ENCODE measurements around the gene CBFA2T3.

The CBFA2T3 gene

DNA sequence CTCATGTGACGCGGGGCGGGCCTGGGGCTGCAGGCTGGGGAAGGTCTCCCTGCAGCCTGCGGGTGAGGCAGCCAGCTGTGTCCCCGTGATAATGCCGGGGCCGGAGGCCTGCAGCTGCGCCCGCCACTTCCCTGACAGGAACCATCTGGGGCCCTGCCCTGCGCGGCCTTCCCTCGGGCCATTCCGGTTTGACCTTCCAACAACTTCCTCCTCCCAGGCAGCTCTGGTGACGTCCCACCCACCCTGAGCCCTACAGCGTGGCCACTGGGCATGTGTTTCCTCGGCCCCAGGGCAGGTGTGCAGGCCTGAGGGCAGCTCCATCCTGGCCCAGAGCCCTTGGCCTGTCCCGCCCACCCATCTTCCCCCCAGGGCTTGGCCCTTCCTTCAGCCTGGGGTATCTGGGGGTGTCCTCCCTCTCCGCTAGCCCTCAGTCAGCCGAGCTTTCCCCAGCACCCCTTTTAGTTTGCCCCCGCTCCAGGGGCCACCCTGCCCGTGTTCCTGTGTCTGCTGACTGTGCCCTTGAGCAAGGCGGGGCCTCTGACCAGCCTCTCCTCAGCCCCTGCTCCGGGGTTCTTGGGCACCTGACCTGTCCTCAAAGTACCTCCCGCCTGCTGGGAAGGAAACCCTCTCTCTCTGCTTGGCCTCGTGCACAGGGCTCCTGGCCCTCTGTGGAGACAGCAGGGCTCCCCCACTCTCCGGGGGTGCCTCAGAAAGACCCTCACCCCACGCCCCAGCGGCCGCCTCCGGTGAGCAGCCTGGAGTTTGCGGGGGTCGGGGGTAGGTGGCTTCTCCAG is at the start of gene CBFA2T3:
CBFA2T3 (minus strand) TSS at position 190 of the 794 bp plus-strand sequence. CDS start 400 bp downstream, outside the sequence.
- Mint-ChIP-seq H3K4me3 (no peak within 1 kb of the TSS), H3K4me1 (no peaks in the 10 kb centered on the region), H3K27me3 (peaks cover 71% of the 10 kb centered on the region), H3K36me3 (no peaks in the 10 kb centered on the region), H3K9me3 (no peaks in the 10 kb centered on the region), H3K27ac (no peak within 1 kb of the TSS)
- CTCF ChIA-PET, result no interaction called here
- DNase-seq, result no peak

- H3K27me3 Mint-ChIP-seq, result no peaks in the 10 kb centered on the region
- peaks cover 16% of the 10 kb centered on the region for H3K4me1 Mint-ChIP-seq
- H3K4me3 Mint-ChIP-seq, result no peak overlapping the region
- H3K27ac Mint-ChIP-seq, result peak overlapping the region; percentile 38
- H3K36me3 Mint-ChIP-seq, result peaks cover 5% of the 10 kb centered on the region
- CTCF ChIA-PET, result no interaction called here
- peak; percentile 57 for DNase-seq
- H3K9me3 Mint-ChIP-seq, result peaks cover 27% of the 10 kb centered on the region
Observed at GRCh38 chr16:89026121-89026612, 49.2 kb upstream of the CBFA2T3 start.

DNA sequence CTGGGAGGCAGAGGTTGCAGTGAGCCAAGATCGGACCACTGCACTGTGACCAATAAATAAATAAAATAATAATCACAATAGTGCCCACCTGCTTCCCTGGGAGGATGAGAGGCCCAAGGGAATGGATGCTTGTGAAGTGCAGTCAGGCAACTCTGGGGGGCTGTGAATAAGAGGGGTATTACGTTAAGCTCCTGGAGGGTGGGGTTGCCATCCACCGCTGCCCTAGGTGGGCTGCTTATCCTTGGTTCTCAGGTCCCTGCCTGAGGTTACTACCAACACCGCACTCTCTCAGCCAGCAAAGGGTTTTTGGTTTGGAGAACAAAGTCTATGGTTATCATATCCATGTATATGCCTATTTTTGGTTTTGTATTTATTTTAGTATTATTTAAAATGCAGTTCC is 48.6 kb upstream of the CBFA2T3 start:
- Mint-ChIP-seq H3K4me3 (no peak overlapping the region), H3K27me3 (no peaks in the 10 kb centered on the region), H3K36me3 (peaks cover 4% of the 10 kb centered on the region), H3K27ac (peak overlapping the region; percentile 38), H3K4me1 (peaks cover 14% of the 10 kb centered on the region), H3K9me3 (peaks cover 24% of the 10 kb centered on the region)
- CTCF ChIA-PET, result no interaction called here
- DNase-seq, result no peak

DNA sequence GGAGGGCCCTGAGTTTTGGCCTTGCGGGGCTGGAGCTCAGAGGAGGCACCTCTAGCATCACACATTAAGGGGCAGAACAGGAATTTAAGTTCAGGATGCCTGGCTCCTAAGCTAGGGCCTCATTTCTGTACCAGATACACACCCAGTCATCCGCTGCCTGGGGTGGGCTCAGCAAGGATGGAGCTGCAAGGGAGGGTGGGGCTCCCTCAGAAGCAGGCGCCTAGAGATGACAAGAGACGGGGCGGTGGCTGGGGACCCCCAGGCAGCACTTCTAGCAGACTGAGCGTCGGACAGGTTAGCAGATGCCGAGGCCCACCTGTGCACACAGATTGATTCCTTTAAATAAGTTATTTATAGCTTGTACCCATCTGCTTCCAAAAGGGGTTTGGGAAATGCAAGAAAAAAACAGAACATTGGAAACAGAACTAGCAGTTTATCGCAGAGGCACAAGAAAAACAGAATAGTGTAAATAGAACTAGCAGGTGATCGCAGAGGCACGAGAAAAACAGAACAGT is 47.6 kb upstream of the CBFA2T3 start:
- Mint-ChIP-seq H3K27me3 (no peaks in the 10 kb centered on the region), H3K36me3 (peaks cover 4% of the 10 kb centered on the region), H3K27ac (peak overlapping the region; percentile 26), H3K9me3 (peaks cover 24% of the 10 kb centered on the region), H3K4me1 (peaks cover 17% of the 10 kb centered on the region), H3K4me3 (no peak overlapping the region)
- DNase-seq, result no peak
- CTCF ChIA-PET, result no interaction called here

DNA sequence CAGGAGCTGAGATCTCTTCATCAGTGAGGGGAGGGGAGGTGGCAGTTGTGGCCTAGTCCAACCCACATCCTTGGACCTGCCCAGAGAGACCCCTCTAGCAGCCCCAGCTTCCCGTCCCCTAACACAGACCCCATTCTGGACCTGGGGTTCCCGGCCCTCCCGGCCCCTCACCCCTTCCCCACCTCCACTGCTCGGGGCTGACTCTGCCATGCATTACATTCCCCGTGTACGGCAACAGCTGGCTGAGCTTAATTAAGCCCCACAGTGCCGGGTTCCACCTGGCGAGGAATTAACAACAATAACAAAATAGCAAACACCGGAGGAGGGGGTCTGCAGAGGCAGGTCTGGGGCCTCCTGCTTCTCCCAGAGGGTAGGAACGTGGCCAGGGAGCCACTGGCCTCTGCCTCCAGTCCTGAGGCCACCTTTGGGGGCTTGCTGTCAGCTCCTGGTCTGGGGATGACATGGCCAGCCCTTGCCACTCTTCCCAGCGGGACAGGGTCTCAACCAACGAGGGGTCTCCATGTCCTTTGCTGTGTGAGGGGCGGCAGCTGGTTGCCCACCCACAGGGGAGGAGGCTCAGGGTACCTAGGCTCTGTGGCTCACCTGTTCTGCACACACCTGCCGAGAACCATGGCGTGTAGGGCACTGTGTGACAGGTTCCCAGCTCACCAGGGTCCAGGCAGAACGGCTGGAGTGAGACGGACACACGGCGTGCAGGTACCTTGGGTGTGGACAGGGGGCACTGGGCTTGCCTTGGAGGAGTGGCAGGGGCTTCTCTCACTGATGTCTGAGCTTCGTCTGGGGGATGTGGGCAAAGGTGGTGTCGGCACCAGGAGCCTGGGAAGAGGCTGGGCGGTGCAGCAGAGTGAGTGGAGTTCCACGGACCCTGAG is 46.9 kb upstream of the CBFA2T3 start:
- Mint-ChIP-seq H3K4me1 (peaks cover 17% of the 10 kb centered on the region), H3K4me3 (no peak overlapping the region), H3K27me3 (no peaks in the 10 kb centered on the region), H3K36me3 (peaks cover 4% of the 10 kb centered on the region), H3K9me3 (peaks cover 24% of the 10 kb centered on the region), H3K27ac (no peak overlapping the region)
- no peak for DNase-seq
- CTCF ChIA-PET, result no interaction called here

GRCh38 chr16:89023151-89023551 is 46.1 kb upstream of the CBFA2T3 start:
- CTCF ChIA-PET, result no interaction called here
- no peak overlapping the region for H3K27ac Mint-ChIP-seq

GRCh38 chr16:89022051-89022836 is 45.2 kb upstream of the CBFA2T3 start:
- H3K27me3 Mint-ChIP-seq, result no peaks in the 10 kb centered on the region
- no peak overlapping the region for H3K27ac Mint-ChIP-seq
- peaks cover 4% of the 10 kb centered on the region for H3K36me3 Mint-ChIP-seq
- no peak for DNase-seq
- CTCF ChIA-PET, result no interaction called here
- peaks cover 17% of the 10 kb centered on the region for H3K4me1 Mint-ChIP-seq
- no peak overlapping the region for H3K4me3 Mint-ChIP-seq
- peaks cover 19% of the 10 kb centered on the region for H3K9me3 Mint-ChIP-seq

More at GRCh38 chr16:89023151-89023551, 46.1 kb upstream of the CBFA2T3 start:
- no peaks in the 10 kb centered on the region for H3K27me3 Mint-ChIP-seq
- DNase-seq, result no peak
- peaks cover 4% of the 10 kb centered on the region for H3K36me3 Mint-ChIP-seq
- H3K4me1 Mint-ChIP-seq, result peaks cover 17% of the 10 kb centered on the region
- no peak overlapping the region for H3K4me3 Mint-ChIP-seq
- H3K9me3 Mint-ChIP-seq, result peaks cover 24% of the 10 kb centered on the region

DNA sequence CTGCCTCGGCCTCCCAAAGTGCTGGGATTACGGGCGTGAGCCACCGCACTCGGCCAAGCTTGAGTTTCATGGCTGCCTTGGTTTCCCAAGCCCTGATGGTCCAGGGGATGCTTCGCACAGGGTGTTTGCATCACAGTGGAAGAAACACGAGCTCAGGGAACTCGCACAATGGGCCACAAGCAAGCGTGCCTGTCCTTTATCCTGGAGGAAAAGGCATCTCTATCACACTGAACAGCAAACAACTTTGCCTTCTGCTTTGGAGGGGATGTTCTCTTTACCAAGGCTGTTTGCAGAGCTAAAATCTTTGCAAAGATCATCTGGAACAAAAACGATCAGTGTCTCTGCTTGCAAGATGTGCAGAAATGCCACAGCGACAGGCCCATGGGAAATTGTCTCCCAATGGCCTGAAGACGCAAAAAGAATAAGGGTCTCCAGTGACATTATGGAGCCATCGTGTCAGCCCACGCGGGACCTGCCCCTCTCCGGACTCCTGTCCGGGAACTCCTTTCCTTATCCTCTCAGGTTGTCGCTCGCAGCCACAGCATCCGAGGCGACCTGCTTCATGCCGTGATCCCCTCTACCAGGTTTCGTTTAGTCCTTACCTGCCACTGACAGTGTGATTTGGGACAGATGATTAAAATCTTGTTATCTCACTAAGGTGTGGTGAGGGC is 44.1 kb upstream of the CBFA2T3 start:
- Mint-ChIP-seq H3K4me1 (peaks cover 8% of the 10 kb centered on the region), H3K36me3 (peaks cover 2% of the 10 kb centered on the region), H3K4me3 (no peak overlapping the region), H3K27ac (no peak overlapping the region), H3K9me3 (peaks cover 15% of the 10 kb centered on the region), H3K27me3 (no peaks in the 10 kb centered on the region)
- no peak for DNase-seq
- CTCF ChIA-PET, result no interaction called here

DNA sequence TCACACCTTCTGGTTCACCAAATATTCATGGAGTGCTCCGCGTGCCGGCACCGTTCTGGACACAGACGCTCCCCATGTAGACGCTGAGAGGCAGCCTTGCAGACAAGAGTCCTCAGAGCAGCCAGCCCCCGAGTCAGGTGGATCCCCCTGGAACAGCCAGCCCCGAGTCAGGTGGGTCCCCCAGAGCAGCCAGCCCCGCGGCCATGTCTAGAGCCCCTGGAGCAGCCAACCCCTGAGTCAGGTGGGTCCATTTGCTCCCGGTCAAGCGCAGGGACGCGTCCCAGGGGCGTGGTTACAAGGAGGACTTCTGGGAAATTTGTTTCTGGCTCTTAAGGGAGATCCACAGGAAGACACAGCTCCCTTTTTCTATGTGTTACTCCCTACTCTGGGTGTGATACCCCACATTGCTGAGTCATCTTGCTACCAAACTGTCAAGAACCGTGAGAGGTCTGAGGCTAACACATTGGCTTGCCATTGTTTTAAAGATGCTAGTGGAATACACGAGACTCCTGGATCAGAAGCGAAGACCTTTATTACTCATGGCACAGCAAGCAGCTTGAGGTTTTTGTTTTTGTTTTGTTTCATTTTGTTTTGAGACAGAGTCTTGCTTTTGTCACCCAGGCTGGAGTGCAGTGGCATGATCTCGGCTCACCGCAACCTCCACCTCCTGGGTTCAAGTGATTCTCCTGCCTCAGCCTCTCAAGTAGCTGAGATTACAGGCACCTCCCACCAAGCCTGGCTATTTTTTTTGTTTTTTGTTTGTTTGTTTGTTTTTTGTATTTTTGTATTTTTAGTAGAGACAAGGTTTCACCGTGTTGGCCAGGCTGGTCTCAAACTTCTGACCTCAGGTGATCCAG is 43.3 kb upstream of the CBFA2T3 start:
- H3K9me3 Mint-ChIP-seq, result peaks cover 15% of the 10 kb centered on the region
- H3K4me1 Mint-ChIP-seq, result peaks cover 3% of the 10 kb centered on the region
- no peak overlapping the region for H3K4me3 Mint-ChIP-seq
- no peaks in the 10 kb centered on the region for H3K27me3 Mint-ChIP-seq
- DNase-seq, result no peak
- H3K27ac Mint-ChIP-seq, result no peak overlapping the region
- CTCF ChIA-PET, result no interaction called here
- peaks cover 2% of the 10 kb centered on the region for H3K36me3 Mint-ChIP-seq

DNA sequence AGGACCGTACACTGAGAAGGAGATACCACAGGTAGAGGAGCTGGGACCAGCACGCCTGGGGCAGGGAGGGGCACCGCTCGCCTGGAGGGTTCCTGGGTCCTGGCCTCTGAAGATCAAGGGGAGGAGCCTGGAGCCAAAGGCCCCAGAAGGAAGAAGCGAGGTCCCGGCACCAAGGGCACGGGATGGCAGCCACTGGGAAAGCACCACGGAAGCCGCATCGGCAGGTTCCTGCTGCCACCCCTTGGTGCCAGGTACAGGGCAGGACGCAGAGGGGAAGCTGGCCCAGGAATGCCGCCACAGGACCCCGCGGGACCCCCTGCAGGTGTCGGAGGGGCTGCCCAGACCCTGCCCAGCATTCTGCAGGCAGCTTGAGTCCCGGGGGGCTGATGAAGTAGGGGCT is 42.5 kb upstream of the CBFA2T3 start:
- CTCF ChIA-PET, result no interaction called here

GRCh38 chr16:89018282-89019158 is 41.5 kb upstream of the CBFA2T3 start:
- peaks cover 6% of the 10 kb centered on the region for H3K27me3 Mint-ChIP-seq
- H3K9me3 Mint-ChIP-seq, result peaks cover 12% of the 10 kb centered on the region
- H3K4me1 Mint-ChIP-seq, result peaks cover 3% of the 10 kb centered on the region
- H3K36me3 Mint-ChIP-seq, result no peaks in the 10 kb centered on the region
- DNase-seq, result no peak
- CTCF ChIA-PET, result no interaction called here
- no peak overlapping the region for H3K4me3 Mint-ChIP-seq
- no peak overlapping the region for H3K27ac Mint-ChIP-seq

More for the DNA sequence above, 42.5 kb upstream of the CBFA2T3 start:
- Mint-ChIP-seq H3K4me3 (no peak overlapping the region), H3K27ac (no peak overlapping the region), H3K27me3 (no peaks in the 10 kb centered on the region), H3K4me1 (peaks cover 3% of the 10 kb centered on the region), H3K36me3 (no peaks in the 10 kb centered on the region), H3K9me3 (peaks cover 12% of the 10 kb centered on the region)
- DNase-seq, result no peak

Data from activated naive CD4-positive, alpha-beta T cell treated with anti-CD3 and anti-CD28 coated beads, Interleukin-2, amount 10 ng/mL, durations not matched to agents 7 days and 5 days (primary cell).